Measurements from ENCODE around the gene CLRN3. TPM values are rescaled to one million over a fixed set of nuclear protein-coding genes. Genes with fewer than 3 reads are reported as not detected.
A peak's percentile ranks its signal among the peaks of the same experiment; 100 is the strongest.

Gene CLRN3
- total RNA-seq, 2 donors from 2014 or later = not detected

DNA sequence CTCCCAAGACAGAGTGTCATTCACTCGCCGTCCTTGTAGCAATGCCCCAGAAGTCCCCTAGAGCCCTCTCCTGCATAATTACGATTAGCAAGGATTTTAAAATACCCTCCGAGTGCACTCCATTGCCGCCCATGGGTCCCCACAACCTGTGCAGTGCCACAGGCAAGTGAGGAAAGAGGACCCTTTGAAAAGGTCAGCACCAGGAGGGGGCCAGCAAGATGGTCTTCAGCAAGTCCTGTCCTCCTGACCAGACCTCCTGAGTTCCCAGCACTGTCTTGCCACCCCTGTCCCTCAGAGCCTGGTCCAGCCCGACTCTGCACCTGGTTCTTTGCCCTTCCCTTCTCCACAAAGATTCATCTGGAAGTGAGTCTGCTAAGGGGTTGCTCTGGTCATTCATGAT is 32.1 kb downstream of the CLRN3 start:
- Histone ChIP-seq H3K9ac (ENCODE audit: extremely low read depth, low read length, poor library complexity, severe bottlenecking) (no peak overlapping the region), H3K9me3 (ENCODE audit: control insufficient read depth, low read length) (peaks cover 12% of the 10 kb centered on the region), H3K4me1 (ENCODE audit: control insufficient read depth, insufficient read depth, low read length) (no peaks in the 10 kb centered on the region), H3K36me3 (ENCODE audit: control insufficient read depth, insufficient read depth, low read length) (no peaks in the 10 kb centered on the region), H3K27me3 (ENCODE audit: control insufficient read depth, insufficient read depth, low read length, poor library complexity, severe bottlenecking) (no peaks in the 10 kb centered on the region), H3K4me3 (ENCODE audit: low read length) (no peak overlapping the region), H3K27ac (ENCODE audit: low read depth, low read length) (no peak overlapping the region)
- H3K36me3 Mint-ChIP-seq (ENCODE audit: low read depth) = no peaks in the 10 kb centered on the region
- no peak overlapping the region for H3K4me3 Mint-ChIP-seq
- peaks cover 3% of the 10 kb centered on the region for H3K27me3 Mint-ChIP-seq (ENCODE audit: insufficient read depth)
- 91 to 96% methylated on average over 6 of the region's 6 CpGs for WGBS, 2 experiments (ENCODE audit: insufficient coverage in 1 of 2, insufficient read length in 1 of 2)
- H3K27ac Mint-ChIP-seq = no peak overlapping the region
- H3K4me1 Mint-ChIP-seq = no peaks in the 10 kb centered on the region
- H3K9me3 Mint-ChIP-seq = peaks cover 18% of the 10 kb centered on the region
- peak; percentile 6 for DNase-seq
- TF ChIP-seq, protein P1, sequence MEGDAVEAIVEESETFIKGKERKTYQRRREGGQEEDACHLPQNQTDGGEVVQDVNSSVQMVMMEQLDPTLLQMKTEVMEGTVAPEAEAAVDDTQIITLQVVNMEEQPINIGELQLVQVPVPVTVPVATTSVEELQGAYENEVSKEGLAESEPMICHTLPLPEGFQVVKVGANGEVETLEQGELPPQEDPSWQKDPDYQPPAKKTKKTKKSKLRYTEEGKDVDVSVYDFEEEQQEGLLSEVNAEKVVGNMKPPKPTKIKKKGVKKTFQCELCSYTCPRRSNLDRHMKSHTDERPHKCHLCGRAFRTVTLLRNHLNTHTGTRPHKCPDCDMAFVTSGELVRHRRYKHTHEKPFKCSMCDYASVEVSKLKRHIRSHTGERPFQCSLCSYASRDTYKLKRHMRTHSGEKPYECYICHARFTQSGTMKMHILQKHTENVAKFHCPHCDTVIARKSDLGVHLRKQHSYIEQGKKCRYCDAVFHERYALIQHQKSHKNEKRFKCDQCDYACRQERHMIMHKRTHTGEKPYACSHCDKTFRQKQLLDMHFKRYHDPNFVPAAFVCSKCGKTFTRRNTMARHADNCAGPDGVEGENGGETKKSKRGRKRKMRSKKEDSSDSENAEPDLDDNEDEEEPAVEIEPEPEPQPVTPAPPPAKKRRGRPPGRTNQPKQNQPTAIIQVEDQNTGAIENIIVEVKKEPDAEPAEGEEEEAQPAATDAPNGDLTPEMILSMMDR (conservative IDR thresholded peaks at IDR 0.05) = no peak

DNA sequence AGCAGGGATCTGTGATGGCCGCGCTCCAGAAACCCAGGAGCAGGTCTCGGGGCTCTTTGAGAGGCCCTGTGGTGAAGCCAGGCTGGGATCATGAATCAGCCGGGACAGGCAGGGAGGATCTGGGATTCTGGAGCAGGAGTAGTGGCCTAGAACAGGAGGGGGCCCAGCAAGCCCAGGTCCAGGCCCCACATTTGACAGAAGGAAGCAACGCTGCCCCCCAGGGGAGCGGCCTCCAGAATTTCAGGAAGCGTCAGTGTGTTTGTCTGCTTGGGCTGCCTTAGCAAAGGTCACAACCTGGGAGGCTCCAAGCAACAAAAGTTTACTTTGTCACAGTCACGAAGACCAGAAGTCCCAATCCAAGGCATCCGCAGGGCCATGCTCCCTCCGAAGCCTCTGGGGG is 36.8 kb downstream of the CLRN3 start:
- Histone ChIP-seq H3K9me3 (ENCODE audit: control insufficient read depth, low read length) (no peaks in the 10 kb centered on the region), H3K36me3 (ENCODE audit: control insufficient read depth, insufficient read depth, low read length) (no peaks in the 10 kb centered on the region), H3K27me3 (ENCODE audit: control insufficient read depth, insufficient read depth, low read length, poor library complexity, severe bottlenecking) (peaks cover 13% of the 10 kb centered on the region), H3K9ac (ENCODE audit: extremely low read depth, low read length, poor library complexity, severe bottlenecking) (no peak overlapping the region), H3K4me1 (ENCODE audit: control insufficient read depth, insufficient read depth, low read length) (no peaks in the 10 kb centered on the region), H3K27ac (ENCODE audit: low read depth, low read length) (no peak overlapping the region), H3K4me3 (ENCODE audit: low read length) (no peak overlapping the region)
- H3K9me3 Mint-ChIP-seq = peaks cover 4% of the 10 kb centered on the region
- peaks cover 20% of the 10 kb centered on the region for H3K27me3 Mint-ChIP-seq (ENCODE audit: insufficient read depth)
- no peaks in the 10 kb centered on the region for H3K36me3 Mint-ChIP-seq (ENCODE audit: low read depth)
- peak; percentile 44 for DNase-seq
- TF ChIP-seq, protein P1 (conservative IDR thresholded peaks at IDR 0.05) = no peak
- H3K27ac Mint-ChIP-seq = no peak overlapping the region
- H3K4me1 Mint-ChIP-seq = no peaks in the 10 kb centered on the region
- 92 to 93% methylated on average over 9 to 10 of the region's 10 CpGs for WGBS, 2 experiments (ENCODE audit: insufficient coverage in 1 of 2, insufficient read length in 1 of 2)
- no peak overlapping the region for H3K4me3 Mint-ChIP-seq

DNA sequence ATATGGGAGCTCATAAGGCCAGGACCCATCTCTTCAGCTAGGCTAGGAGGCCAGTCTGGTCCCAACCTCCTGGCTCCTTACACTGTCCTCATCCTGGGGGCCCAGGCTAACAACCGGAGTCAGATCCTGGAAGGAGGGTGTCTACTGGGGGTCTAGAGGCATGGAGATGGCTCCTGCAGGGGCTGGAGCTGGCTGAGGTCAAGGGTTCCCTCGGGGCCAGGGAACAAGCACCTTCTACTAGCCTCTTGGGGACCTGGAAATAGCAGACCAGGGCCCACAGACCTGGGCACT is 37.2 kb downstream of the CLRN3 start:
- 78% methylated on average over 2 of the region's 2 CpGs; no CpG with 5 or more reads in 1 of the 2 experiments for WGBS, 2 experiments (ENCODE audit: insufficient coverage in 1 of 2, insufficient read length in 1 of 2)
- Mint-ChIP-seq H3K27me3 (ENCODE audit: insufficient read depth) (peaks cover 22% of the 10 kb centered on the region), H3K36me3 (ENCODE audit: low read depth) (no peaks in the 10 kb centered on the region), H3K4me1 (peaks cover under 1% of the 10 kb centered on the region), H3K27ac (no peak overlapping the region), H3K9me3 (peaks cover 4% of the 10 kb centered on the region), H3K4me3 (no peak overlapping the region)
- H3K9me3 ChIP-seq (ENCODE audit: control insufficient read depth, low read length) = no peaks in the 10 kb centered on the region
- no peak overlapping the region for H3K4me3 ChIP-seq (ENCODE audit: low read length)
- H3K36me3 ChIP-seq (ENCODE audit: control insufficient read depth, insufficient read depth, low read length) = no peaks in the 10 kb centered on the region
- peaks cover under 1% of the 10 kb centered on the region for H3K4me1 ChIP-seq (ENCODE audit: control insufficient read depth, insufficient read depth, low read length)
- H3K27ac ChIP-seq (ENCODE audit: low read depth, low read length) = no peak overlapping the region
- TF ChIP-seq, protein P1 (conservative IDR thresholded peaks at IDR 0.05) = no peak
- DNase-seq = peak; percentile 37
- H3K27me3 ChIP-seq (ENCODE audit: control insufficient read depth, insufficient read depth, low read length, poor library complexity, severe bottlenecking) = peaks cover 13% of the 10 kb centered on the region
- H3K9ac ChIP-seq (ENCODE audit: extremely low read depth, low read length, poor library complexity, severe bottlenecking) = no peak overlapping the region
